ENCODE data around the gene SUSD4. TPM values are rescaled to one million over a fixed set of nuclear protein-coding genes. Genes with fewer than 3 reads are reported as not detected.

The SUSD4 gene
- total RNA-seq, 1 experiment from 2014 or later: 3.5 TPM

- Histone ChIP-seq H4K5ac (ENCODE audit: insufficient read length, low read depth, low read length) (no peak overlapping the region), H2BK15ac (ENCODE audit: low read depth, low read length) (no peak overlapping the region), H3K23ac (ENCODE audit: insufficient read length, low read depth, low read length) (no peak overlapping the region), H2BK120ac (ENCODE audit: low read depth, low read length, poor library complexity, severe bottlenecking) (no peak overlapping the region), H3K4me1 (ENCODE audit: insufficient read depth, low read length) (no peaks in the 10 kb centered on the region), H3K56ac (ENCODE audit: insufficient read length, low read depth, low read length) (no peak overlapping the region), H3K18ac (ENCODE audit: insufficient read length, low read depth, low read length) (no peak overlapping the region), H4K8ac (replicated peaks; ENCODE audit: insufficient read length, low read depth, low read length) (no peak overlapping the region), H3T11ph (ENCODE audit: low read length) (no peak overlapping the region), H3K79me2 (ENCODE audit: insufficient read depth, low read length) (no peaks in the 10 kb centered on the region), H3K4ac (ENCODE audit: low read depth, low read length) (no peak overlapping the region), H3K79me1 (ENCODE audit: insufficient read depth, low read depth, low read length, poor library complexity, severe bottlenecking) (no peaks in the 10 kb centered on the region), H3K9me3 (ENCODE audit: control insufficient read depth, low read depth, low read length) (no peaks in the 10 kb centered on the region), H3K9ac (ENCODE audit: extremely low read depth, insufficient read length, low read length) (no peak overlapping the region), H3K23me2 (ENCODE audit: insufficient read length, low read depth, low read length, poor library complexity, severe bottlenecking) (no peaks in the 10 kb centered on the region), H3K27me3 (ENCODE audit: insufficient read depth, low read length) (no peaks in the 10 kb centered on the region), H2AK5ac (ENCODE audit: insufficient read length, low read length) (no peak overlapping the region), H2BK12ac (ENCODE audit: insufficient read length, low read depth, low read length) (no peak overlapping the region), H4K20me1 (ENCODE audit: control insufficient read depth, insufficient read depth, insufficient read length) (no peaks in the 10 kb centered on the region), H2BK5ac (ENCODE audit: insufficient read length, low read length) (no peak overlapping the region), H3K27ac (ENCODE audit: insufficient read length, low read depth, low read length) (no peak overlapping the region), H2BK20ac (ENCODE audit: low read depth, low read length, poor library complexity, severe bottlenecking) (no peak overlapping the region), H2AFZ (ENCODE audit: low read length) (no peak overlapping the region), H3K4me2 (ENCODE audit: insufficient read depth, insufficient read length, low read length) (no peak overlapping the region), H3K14ac (ENCODE audit: insufficient read depth, low read length) (no peak overlapping the region), H4K91ac (ENCODE audit: insufficient read length, low read depth, low read length) (no peak overlapping the region)
- Mint-ChIP-seq H3K27ac (no peak overlapping the region), H3K27me3 (ENCODE audit: low read depth) (peaks cover 2% of the 10 kb centered on the region), H3K9me3 (peaks cover 11 to 12% of the 10 kb centered on the region in 2 experiments), H3K36me3 (ENCODE audit: insufficient read depth in 1 of 3, low read depth in 3 of 3) (peaks cover 0 to 6% (median 0%) of the 10 kb centered on the region in 3 experiments; a peak in 4 of 7 replicates), H3K4me1 (peaks cover 0 to 2% of the 10 kb centered on the region in 2 experiments; a peak in 1 of 4 replicates), H3K4me3 (no peak overlapping the region)
- TF ChIP-seq CTCF (conservative IDR thresholded peaks at IDR 0.05): no peak
- DNase-seq: no peak
Observed at GRCh38 chr1:223378754-223379153, 14.8 kb upstream of the SUSD4 start.
